Measurements from ENCODE around the gene SRPK1.
"Not testable (repeated sequence)": the region's sequence is repeated elsewhere in the genome, so short reads cannot be mapped to it uniquely, and the experiment has no call there.

GRCh38 chr6:35916893-35917292 is 4.0 kb downstream of the SRPK1 start:
- TF ChIP-seq, protein P1, sequence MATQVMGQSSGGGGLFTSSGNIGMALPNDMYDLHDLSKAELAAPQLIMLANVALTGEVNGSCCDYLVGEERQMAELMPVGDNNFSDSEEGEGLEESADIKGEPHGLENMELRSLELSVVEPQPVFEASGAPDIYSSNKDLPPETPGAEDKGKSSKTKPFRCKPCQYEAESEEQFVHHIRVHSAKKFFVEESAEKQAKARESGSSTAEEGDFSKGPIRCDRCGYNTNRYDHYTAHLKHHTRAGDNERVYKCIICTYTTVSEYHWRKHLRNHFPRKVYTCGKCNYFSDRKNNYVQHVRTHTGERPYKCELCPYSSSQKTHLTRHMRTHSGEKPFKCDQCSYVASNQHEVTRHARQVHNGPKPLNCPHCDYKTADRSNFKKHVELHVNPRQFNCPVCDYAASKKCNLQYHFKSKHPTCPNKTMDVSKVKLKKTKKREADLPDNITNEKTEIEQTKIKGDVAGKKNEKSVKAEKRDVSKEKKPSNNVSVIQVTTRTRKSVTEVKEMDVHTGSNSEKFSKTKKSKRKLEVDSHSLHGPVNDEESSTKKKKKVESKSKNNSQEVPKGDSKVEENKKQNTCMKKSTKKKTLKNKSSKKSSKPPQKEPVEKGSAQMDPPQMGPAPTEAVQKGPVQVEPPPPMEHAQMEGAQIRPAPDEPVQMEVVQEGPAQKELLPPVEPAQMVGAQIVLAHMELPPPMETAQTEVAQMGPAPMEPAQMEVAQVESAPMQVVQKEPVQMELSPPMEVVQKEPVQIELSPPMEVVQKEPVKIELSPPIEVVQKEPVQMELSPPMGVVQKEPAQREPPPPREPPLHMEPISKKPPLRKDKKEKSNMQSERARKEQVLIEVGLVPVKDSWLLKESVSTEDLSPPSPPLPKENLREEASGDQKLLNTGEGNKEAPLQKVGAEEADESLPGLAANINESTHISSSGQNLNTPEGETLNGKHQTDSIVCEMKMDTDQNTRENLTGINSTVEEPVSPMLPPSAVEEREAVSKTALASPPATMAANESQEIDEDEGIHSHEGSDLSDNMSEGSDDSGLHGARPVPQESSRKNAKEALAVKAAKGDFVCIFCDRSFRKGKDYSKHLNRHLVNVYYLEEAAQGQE (IDR thresholded peaks at IDR 0.05; ENCODE audit: low read depth, low read length), result not testable (repeated sequence)
- TF ChIP-seq, protein P2, sequence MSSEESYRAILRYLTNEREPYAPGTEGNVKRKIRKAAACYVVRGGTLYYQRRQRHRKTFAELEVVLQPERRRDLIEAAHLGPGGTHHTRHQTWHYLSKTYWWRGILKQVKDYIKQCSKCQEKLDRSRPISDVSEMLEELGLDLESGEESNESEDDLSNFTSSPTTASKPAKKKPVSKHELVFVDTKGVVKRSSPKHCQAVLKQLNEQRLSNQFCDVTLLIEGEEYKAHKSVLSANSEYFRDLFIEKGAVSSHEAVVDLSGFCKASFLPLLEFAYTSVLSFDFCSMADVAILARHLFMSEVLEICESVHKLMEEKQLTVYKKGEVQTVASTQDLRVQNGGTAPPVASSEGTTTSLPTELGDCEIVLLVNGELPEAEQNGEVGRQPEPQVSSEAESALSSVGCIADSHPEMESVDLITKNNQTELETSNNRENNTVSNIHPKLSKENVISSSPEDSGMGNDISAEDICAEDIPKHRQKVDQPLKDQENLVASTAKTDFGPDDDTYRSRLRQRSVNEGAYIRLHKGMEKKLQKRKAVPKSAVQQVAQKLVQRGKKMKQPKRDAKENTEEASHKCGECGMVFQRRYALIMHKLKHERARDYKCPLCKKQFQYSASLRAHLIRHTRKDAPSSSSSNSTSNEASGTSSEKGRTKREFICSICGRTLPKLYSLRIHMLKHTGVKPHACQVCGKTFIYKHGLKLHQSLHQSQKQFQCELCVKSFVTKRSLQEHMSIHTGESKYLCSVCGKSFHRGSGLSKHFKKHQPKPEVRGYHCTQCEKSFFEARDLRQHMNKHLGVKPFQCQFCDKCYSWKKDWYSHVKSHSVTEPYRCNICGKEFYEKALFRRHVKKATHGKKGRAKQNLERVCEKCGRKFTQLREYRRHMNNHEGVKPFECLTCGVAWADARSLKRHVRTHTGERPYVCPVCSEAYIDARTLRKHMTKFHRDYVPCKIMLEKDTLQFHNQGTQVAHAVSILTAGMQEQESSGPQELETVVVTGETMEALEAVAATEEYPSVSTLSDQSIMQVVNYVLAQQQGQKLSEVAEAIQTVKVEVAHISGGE (CRISPR knock-in tag; IDR thresholded peaks at IDR 0.05), result not testable (repeated sequence)
